ENCODE data around the gene SNX10.

SNX10 gene

GRCh38 chr7:26369593-26369992, 77.9 kb downstream of the SNX10 start:
- peak; percentile 67 for DNase-seq (ENCODE audit: low spot score)

- DNase-seq (ENCODE audit: low spot score) = no peak
Measured at GRCh38 chr7:26370011-26370410, 78.3 kb downstream of the SNX10 start.

GRCh38 chr7:26372249-26372648, 80.6 kb downstream of the SNX10 start:
- no peak for DNase-seq (ENCODE audit: low spot score)

GRCh38 chr7:26372704-26373103, 81.0 kb downstream of the SNX10 start:
- no peak for DNase-seq (ENCODE audit: low spot score)

- no peak for DNase-seq (ENCODE audit: low spot score)
Measured at GRCh38 chr7:26374647-26375373, 83.1 kb downstream of the SNX10 start.

- no peak for DNase-seq (ENCODE audit: low spot score)
Measured at GRCh38 chr7:26375726-26376174, 84.1 kb downstream of the SNX10 start.

GRCh38 chr7:26376175-26376917, 84.7 kb downstream of the SNX10 start:
- DNase-seq (ENCODE audit: low spot score) = peak; percentile 31

GRCh38 chr7:26378016-26378415, 86.4 kb downstream of the SNX10 start:
- no peak for DNase-seq (ENCODE audit: low spot score)

GRCh38 chr7:26379711-26380110, 88.0 kb downstream of the SNX10 start:
- DNase-seq (ENCODE audit: low spot score) = no peak

GRCh38 chr7:26381476-26382353, 90.1 kb downstream of the SNX10 start:
- no peak for DNase-seq (ENCODE audit: low spot score)

- no peak for DNase-seq (ENCODE audit: low spot score)
Measured at GRCh38 chr7:26385240-26385639, 93.6 kb downstream of the SNX10 start.

GRCh38 chr7:26387731-26388130, 96.1 kb downstream of the SNX10 start:
- no peak for DNase-seq (ENCODE audit: low spot score)

- no peak for DNase-seq (ENCODE audit: low spot score)
Measured at GRCh38 chr7:26388256-26388655, 96.6 kb downstream of the SNX10 start.

- DNase-seq (ENCODE audit: low spot score) = no peak
Measured at GRCh38 chr7:26390016-26390415, 98.4 kb downstream of the SNX10 start.

GRCh38 chr7:26393818-26394217, 102.2 kb downstream of the SNX10 start:
- no peak for DNase-seq (ENCODE audit: low spot score)

- no peak for DNase-seq (ENCODE audit: low spot score)
Measured at GRCh38 chr7:26397332-26397731, 105.7 kb downstream of the SNX10 start.

GRCh38 chr7:26397796-26398426, 106.2 kb downstream of the SNX10 start:
- peak; percentile 27 for DNase-seq (ENCODE audit: low spot score)

- DNase-seq (ENCODE audit: low spot score) = peak; percentile 35
Measured at GRCh38 chr7:26398427-26398755, 106.7 kb downstream of the SNX10 start.

- DNase-seq (ENCODE audit: low spot score) = peak; percentile 44
Measured at GRCh38 chr7:26398756-26399509, 107.3 kb downstream of the SNX10 start.

GRCh38 chr7:26399736-26400135, 108.1 kb downstream of the SNX10 start:
- DNase-seq (ENCODE audit: low spot score) = no peak

GRCh38 chr7:26403640-26404039, 112.0 kb downstream of the SNX10 start:
- no peak for DNase-seq (ENCODE audit: low spot score)

Measured in Ammon's horn (tissue), 1 donor.